ENCODE measurements around the gene DPYSL3.

The DPYSL3 gene

DNA sequence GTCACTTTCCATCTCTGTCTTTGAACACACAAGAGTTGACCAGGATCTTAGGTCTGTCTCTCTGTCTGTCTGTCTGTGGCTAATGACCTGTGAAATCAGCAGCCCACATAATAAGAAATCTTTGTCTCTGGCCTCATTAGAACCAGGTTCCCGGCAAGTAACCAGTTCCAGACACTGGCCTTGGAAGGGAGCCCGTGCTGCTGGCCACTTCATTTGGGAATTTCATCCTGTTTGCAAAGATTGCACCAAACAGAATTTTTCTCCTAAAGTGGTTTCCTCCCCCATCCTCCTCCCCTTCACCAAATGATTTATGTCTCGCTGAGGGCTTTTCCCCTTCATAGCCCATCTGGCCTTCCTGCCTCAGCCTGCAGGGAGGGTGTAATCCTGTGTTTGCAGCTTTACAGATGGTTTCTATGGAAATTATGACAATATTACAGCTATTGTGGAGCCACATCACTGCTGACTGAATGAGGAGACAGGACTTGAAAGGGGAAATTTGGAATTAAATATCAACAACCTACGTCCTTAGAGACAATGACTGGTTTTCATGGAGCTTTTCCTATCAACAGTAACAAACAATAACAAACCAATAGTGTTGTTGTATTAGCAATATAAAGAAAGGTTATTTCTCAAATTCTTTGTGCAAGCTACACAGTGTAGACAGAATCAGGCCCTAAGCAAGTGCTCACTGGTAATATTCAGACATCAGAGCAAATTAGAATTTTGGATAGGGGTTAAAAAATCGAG is 25.7 kb downstream of the DPYSL3 start:
- TF ChIP-seq POLR2AphosphoS5 (IDR thresholded peaks at IDR 0.05; ENCODE audit: low read depth) (no peak), SPI1 (IDR thresholded peaks at IDR 0.05; ENCODE audit: borderline replicate concordance, low read depth) (no peak)
- Histone ChIP-seq H3K4me3 (replicated peaks; ENCODE audit: insufficient read depth, low read length) (no peak overlapping the region), H3K27me3 (ENCODE audit: insufficient read depth, poor library complexity, severe bottlenecking) (peaks cover 5% of the 10 kb centered on the region), H3K27ac (replicated peaks) (no peak overlapping the region)
- DNase-seq (ENCODE audit: low read depth in 1 of 2, low spot score in 1 of 2): no peak

DNA sequence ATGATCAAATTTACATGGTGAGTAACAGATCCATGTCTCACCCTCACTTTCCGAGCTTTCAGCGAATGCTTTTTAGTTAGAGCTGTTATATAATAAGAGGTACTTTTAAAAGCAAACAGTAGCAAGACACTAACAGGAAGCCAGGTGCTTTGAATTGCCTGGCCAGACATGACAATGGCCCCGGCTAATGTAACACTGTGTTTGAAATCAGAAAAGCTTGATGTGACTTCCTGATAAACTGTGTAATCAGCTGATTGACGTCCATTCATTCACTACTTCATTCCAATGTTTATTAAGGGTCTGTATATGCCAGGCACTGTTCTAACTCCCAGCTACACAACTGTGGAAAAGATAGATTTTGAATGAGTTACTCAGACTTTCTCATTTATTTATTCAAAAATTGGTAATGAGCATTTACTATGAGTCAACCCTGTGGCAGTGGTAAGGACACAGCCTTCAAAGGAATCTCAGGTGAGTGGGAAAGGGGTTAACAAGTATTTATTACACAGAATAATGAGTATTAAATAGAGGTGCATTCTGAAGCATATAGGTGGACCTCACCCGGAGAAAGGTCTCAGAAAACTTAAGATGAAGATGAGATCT is 26.6 kb downstream of the DPYSL3 start:
- H3K4me3 ChIP-seq (replicated peaks; ENCODE audit: insufficient read depth, low read length): no peak overlapping the region
- no peak for DNase-seq (ENCODE audit: low read depth in 1 of 2, low spot score in 1 of 2)
- H3K27ac ChIP-seq (replicated peaks): no peak overlapping the region
- H3K27me3 ChIP-seq (ENCODE audit: insufficient read depth, poor library complexity, severe bottlenecking): peaks cover 6% of the 10 kb centered on the region
- TF ChIP-seq, protein P1, sequence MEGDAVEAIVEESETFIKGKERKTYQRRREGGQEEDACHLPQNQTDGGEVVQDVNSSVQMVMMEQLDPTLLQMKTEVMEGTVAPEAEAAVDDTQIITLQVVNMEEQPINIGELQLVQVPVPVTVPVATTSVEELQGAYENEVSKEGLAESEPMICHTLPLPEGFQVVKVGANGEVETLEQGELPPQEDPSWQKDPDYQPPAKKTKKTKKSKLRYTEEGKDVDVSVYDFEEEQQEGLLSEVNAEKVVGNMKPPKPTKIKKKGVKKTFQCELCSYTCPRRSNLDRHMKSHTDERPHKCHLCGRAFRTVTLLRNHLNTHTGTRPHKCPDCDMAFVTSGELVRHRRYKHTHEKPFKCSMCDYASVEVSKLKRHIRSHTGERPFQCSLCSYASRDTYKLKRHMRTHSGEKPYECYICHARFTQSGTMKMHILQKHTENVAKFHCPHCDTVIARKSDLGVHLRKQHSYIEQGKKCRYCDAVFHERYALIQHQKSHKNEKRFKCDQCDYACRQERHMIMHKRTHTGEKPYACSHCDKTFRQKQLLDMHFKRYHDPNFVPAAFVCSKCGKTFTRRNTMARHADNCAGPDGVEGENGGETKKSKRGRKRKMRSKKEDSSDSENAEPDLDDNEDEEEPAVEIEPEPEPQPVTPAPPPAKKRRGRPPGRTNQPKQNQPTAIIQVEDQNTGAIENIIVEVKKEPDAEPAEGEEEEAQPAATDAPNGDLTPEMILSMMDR (IDR thresholded peaks at IDR 0.05; ENCODE audit: insufficient read depth, low read length): no peak
- no peak for TF ChIP-seq SPI1 (IDR thresholded peaks at IDR 0.05; ENCODE audit: borderline replicate concordance, low read depth)
- TF ChIP-seq POLR2AphosphoS5 (IDR thresholded peaks at IDR 0.05; ENCODE audit: low read depth): no peak
- TF ChIP-seq, protein P2, sequence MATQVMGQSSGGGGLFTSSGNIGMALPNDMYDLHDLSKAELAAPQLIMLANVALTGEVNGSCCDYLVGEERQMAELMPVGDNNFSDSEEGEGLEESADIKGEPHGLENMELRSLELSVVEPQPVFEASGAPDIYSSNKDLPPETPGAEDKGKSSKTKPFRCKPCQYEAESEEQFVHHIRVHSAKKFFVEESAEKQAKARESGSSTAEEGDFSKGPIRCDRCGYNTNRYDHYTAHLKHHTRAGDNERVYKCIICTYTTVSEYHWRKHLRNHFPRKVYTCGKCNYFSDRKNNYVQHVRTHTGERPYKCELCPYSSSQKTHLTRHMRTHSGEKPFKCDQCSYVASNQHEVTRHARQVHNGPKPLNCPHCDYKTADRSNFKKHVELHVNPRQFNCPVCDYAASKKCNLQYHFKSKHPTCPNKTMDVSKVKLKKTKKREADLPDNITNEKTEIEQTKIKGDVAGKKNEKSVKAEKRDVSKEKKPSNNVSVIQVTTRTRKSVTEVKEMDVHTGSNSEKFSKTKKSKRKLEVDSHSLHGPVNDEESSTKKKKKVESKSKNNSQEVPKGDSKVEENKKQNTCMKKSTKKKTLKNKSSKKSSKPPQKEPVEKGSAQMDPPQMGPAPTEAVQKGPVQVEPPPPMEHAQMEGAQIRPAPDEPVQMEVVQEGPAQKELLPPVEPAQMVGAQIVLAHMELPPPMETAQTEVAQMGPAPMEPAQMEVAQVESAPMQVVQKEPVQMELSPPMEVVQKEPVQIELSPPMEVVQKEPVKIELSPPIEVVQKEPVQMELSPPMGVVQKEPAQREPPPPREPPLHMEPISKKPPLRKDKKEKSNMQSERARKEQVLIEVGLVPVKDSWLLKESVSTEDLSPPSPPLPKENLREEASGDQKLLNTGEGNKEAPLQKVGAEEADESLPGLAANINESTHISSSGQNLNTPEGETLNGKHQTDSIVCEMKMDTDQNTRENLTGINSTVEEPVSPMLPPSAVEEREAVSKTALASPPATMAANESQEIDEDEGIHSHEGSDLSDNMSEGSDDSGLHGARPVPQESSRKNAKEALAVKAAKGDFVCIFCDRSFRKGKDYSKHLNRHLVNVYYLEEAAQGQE (IDR thresholded peaks at IDR 0.05; ENCODE audit: insufficient replicate concordance, low read depth): no peak
- TF ChIP-seq GABPA (IDR thresholded peaks at IDR 0.05; ENCODE audit: low read depth): no peak

DNA sequence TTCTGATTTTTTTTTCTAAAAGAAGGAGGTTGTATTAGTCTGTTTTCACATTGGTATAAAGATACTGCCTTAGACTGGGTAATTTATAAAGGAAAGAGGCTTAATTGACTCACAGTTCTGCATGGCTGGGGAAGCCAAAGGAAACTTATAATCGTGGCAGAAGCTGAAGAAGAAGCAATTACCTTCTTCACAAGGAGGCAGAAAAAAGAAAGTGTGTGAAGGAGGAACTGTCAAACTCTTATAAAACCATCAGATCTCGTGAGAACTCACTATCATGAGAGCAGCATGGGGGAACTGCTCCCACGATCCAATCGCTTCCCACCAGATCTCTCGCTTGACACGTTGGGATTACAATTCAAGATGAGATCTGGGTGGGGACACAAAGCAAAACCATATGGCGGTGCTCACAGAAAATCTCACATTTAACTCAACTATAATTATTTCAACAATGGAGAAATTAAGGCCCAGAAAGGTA is 27.1 kb downstream of the DPYSL3 start:
- TF ChIP-seq SPI1 (IDR thresholded peaks at IDR 0.05; ENCODE audit: borderline replicate concordance, low read depth): no peak
- TF ChIP-seq, protein P2 (IDR thresholded peaks at IDR 0.05; ENCODE audit: insufficient replicate concordance, low read depth): no peak
- TF ChIP-seq POLR2AphosphoS5 (IDR thresholded peaks at IDR 0.05; ENCODE audit: low read depth): no peak
- TF ChIP-seq, protein P1 (IDR thresholded peaks at IDR 0.05; ENCODE audit: insufficient read depth, low read length): no peak
- no peak for TF ChIP-seq GABPA (IDR thresholded peaks at IDR 0.05; ENCODE audit: low read depth)
- peaks cover 6% of the 10 kb centered on the region for H3K27me3 ChIP-seq (ENCODE audit: insufficient read depth, poor library complexity, severe bottlenecking)
- no peak overlapping the region for H3K4me3 ChIP-seq (replicated peaks; ENCODE audit: insufficient read depth, low read length)
- no peak for DNase-seq (ENCODE audit: low read depth in 1 of 2, low spot score in 1 of 2)
- no peak overlapping the region for H3K27ac ChIP-seq (replicated peaks)

DNA sequence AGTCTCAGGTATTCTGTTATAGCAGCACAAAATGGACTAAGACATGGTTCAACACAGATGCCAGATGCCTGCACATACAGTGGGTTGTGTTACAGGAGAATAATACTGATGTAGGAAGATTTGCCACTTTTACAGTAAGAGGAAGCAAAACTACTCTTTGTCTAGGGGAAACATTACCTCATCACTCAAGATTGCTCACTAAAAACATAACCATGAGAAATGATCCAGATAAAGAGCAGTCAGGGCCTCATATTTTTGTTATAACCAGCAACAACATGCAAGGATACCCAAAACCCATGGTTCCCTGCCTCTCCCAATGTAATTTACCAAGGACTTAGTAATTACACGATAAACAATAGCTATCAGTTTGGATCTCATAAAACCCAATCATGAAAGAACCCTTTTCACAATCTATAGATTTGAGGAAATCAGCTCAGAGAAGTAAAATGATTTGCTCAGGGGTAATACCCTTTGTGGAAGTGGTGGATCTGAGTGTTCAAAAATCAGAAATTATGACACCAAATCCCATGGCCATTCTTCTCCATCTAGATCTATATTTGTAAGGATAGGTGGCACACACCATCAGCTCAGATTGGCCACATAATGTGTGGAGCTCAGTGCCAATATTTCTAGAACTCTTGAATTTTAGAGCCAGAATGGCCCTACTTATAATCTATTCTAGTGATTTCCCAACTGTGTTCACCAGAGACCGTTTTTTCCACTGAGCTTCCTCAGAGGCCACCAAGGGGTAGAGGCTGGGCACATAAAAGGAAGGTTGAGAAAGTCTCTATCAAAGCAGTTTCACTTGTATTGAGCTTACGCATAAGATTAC is 27.8 kb downstream of the DPYSL3 start:
- Histone ChIP-seq H3K4me3 (replicated peaks; ENCODE audit: insufficient read depth, low read length) (no peak overlapping the region), H3K27ac (replicated peaks) (no peak overlapping the region), H3K27me3 (ENCODE audit: insufficient read depth, poor library complexity, severe bottlenecking) (peaks cover 6% of the 10 kb centered on the region)
- TF ChIP-seq, protein P2 (IDR thresholded peaks at IDR 0.05; ENCODE audit: insufficient replicate concordance, low read depth): no peak
- TF ChIP-seq GABPA (IDR thresholded peaks at IDR 0.05; ENCODE audit: low read depth) (no peak), POLR2AphosphoS5 (IDR thresholded peaks at IDR 0.05; ENCODE audit: low read depth) (no peak), SPI1 (IDR thresholded peaks at IDR 0.05; ENCODE audit: borderline replicate concordance, low read depth) (no peak)
- TF ChIP-seq, protein P1 (IDR thresholded peaks at IDR 0.05; ENCODE audit: insufficient read depth, low read length): no peak
- no peak for DNase-seq (ENCODE audit: low read depth in 1 of 2, low spot score in 1 of 2)
